ENCODE results near the gene PHF21B. TPM values are rescaled to one million over a fixed set of nuclear protein-coding genes. Genes with fewer than 3 reads are reported as not detected.

PHF21B gene
- total and polyA plus RNA-seq, 2 experiments from 2014 or later: 20.6 to 149 TPM

GRCh38 chr22:44879301-44879680, 130.5 kb downstream of the PHF21B start:
- no peaks in the 10 kb centered on the region; the same call in 2 of the 3 replicates for H3K4me1 Mint-ChIP-seq
- H3K9me2 ChIP-seq (ENCODE audit: insufficient read depth): no peaks in the 10 kb centered on the region
- H3K79me2 ChIP-seq (replicated peaks; ENCODE audit: insufficient read depth): no peaks in the 10 kb centered on the region
- H3K4me1 ChIP-seq (ENCODE audit: insufficient read depth): no peaks in the 10 kb centered on the region
- no peak overlapping the region for H3K4me3 ChIP-seq
- no peak overlapping the region for H2AFZ ChIP-seq
- TF ChIP-seq JUNB (IDR thresholded peaks at IDR 0.05; ENCODE audit: unreplicated experiment) (no peak), CTCF (conservative IDR thresholded peaks at IDR 0.05; ENCODE audit: low read depth in 2 of 2) (no peak), ZNF114 (CRISPR knock-in tag; IDR thresholded peaks at IDR 0.05) (no peak), ZNF331 (CRISPR knock-in tag; IDR thresholded peaks at IDR 0.05; ENCODE audit: low read depth) (no peak), EZH2 (IDR thresholded peaks at IDR 0.05; ENCODE audit: low read depth, unreplicated experiment) (no peak), STAT1 (IDR thresholded peaks at IDR 0.05; ENCODE audit: unreplicated experiment) (no peak), POLR2AphosphoS5 (IDR thresholded peaks at IDR 0.05; ENCODE audit: low read depth) (no peak), REST (IDR thresholded peaks at IDR 0.05; ENCODE audit: unreplicated experiment) (no peak), ZNF462 (CRISPR knock-in tag; IDR thresholded peaks at IDR 0.05) (no peak), CREB1 (CRISPR knock-in tag; IDR thresholded peaks at IDR 0.05; ENCODE audit: low read depth) (no peak), ETS1 (IDR thresholded peaks at IDR 0.05) (no peak), NANOG (IDR thresholded peaks at IDR 0.05; ENCODE audit: borderline replicate concordance) (no peak), EZH2phosphoT487 (IDR thresholded peaks at IDR 0.05; ENCODE audit: unreplicated experiment) (no peak)
- H3K9me3 Mint-ChIP-seq: peaks cover 17% of the 10 kb centered on the region
- no peaks in the 10 kb centered on the region for H3K27me3 ChIP-seq (ENCODE audit: insufficient read depth)
- H3K4me2 ChIP-seq: no peak overlapping the region
- no peaks in the 10 kb centered on the region for H3F3A ChIP-seq (replicated peaks; ENCODE audit: low read depth)
- peaks cover 4% of the 10 kb centered on the region for H3K27me3 Mint-ChIP-seq (ENCODE audit: insufficient read depth, low read depth, poor library complexity)
- no peak overlapping the region for H3K27ac ChIP-seq (ENCODE audit: low read depth)
- no peak overlapping the region for H3K27ac Mint-ChIP-seq
- no peaks in the 10 kb centered on the region for H4K20me1 ChIP-seq (replicated peaks; ENCODE audit: insufficient read depth)
- H3K4me3 Mint-ChIP-seq: no peak overlapping the region
- DNase-seq (ENCODE audit: low spot score) (no peak), ATAC-seq (no peak)
- H3K36me3 ChIP-seq (ENCODE audit: insufficient read depth): no peaks in the 10 kb centered on the region
- H3K36me3 Mint-ChIP-seq (ENCODE audit: low read depth): peaks cover 38% of the 10 kb centered on the region
